Islet precursor cell (in vitro differentiated cells): ENCODE measurements around the gene RPP30.
A peak's percentile ranks its signal among the peaks of the same experiment; 100 is the strongest.
"Not testable (repeated sequence)": the region's sequence is repeated elsewhere in the genome, so short reads cannot be mapped to it uniquely, and the experiment has no call there.

ENCODE experiments used
- DNase-seq: peaks from one replicate; pipeline ENCODE4 v3.0.0-alpha.2; 2018

The RPP30 gene

DNA sequence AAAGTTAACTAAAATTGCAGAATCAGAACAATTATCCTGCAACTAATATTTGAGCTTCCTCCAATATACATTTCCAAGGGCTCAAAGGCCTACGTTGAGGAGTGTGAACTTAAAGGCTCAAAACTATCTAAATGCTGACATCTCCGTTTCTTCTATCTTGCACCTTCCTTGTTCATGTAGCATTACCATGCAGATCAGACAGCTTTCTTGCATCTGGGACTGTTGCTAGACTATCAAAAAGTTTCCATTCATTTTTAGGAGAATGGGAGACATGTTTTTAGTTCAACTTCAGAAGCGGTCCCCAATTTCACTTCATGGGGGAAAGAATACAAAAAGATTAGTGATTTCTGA is 46.2 kb downstream of the RPP30 start:
- DNase-seq: no peak

- no peak for DNase-seq
Measured at GRCh38 chr10:90919683-90920574, 48.2 kb downstream of the RPP30 start.

GRCh38 chr10:90920986-90921666 is 49.4 kb downstream of the RPP30 start, which contains the start of gene ANKRD1:
Gene ANKRD1 (minus strand): TSS chr10:90921087. CDS start chr10:90921027, 60 bp downstream.
- DNase-seq: peak; percentile 98

DNA sequence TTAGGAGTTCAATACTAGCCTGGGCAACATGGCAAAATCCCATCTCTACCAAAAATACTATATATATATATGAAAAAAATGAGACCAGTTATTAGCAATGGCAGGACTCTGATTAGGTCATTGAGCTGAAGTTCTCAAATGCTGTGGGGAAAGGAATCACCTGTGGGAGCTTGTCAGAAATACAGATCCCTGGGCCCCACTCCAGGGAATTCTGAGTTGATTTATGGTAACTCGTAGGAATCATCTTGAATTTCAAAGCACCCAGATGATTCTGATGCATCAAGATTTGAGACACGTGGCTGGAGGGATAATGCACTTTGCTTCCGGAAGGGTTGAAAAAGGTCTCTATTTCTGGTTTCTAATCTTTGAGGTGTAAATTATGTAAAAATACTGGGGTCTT is 50.1 kb downstream of the RPP30 start:
- DNase-seq: no peak

DNA sequence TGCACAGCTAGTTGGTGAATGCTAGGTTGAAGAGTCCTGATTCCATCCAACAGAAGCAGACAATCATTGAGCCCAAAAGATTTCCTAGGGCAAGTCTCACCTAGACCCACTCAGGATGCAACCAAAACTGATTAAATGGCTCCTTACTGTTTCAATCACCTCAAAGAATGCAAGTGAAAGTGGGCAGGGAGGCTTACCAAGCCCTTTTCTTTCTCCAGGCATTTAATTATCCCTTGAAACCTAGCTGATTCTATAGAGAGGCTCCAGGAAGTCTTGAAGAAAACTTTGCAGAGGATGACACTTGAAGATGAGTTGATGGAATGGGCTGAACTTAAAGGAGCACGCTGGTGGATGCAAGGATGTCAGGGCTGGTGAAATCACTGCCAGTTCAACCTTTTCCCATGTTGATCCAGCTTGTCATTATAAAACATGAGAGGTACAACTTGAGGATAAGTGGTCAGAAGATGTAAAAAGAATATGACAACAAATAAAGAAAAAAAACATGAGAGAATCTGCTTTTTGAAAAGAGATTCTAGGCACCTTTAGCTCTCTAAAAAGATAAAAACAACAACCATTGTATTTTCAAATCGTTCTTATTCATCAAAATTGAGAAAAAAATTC is 51.4 kb downstream of the RPP30 start:
- DNase-seq: no peak

DNA sequence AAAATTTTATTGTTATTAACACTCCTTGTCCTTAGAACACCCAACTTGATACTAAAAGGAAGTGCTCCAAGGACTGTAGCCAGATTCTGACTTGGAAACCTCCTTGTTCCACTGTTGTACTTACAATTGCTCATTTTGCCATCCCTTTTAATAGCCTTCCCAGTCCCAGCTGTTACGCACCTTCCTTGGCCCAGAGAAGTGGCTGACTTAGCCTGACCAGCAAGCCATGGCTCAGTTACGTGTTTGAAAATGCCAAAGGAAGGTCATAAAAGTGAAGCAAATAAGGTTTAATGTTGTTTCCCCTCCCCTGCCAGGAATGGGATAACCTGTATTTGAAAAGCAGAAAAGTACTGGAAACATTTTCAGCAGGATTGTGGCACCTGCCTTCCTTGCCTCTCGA is 52.8 kb downstream of the RPP30 start:
- no peak for DNase-seq

DNA sequence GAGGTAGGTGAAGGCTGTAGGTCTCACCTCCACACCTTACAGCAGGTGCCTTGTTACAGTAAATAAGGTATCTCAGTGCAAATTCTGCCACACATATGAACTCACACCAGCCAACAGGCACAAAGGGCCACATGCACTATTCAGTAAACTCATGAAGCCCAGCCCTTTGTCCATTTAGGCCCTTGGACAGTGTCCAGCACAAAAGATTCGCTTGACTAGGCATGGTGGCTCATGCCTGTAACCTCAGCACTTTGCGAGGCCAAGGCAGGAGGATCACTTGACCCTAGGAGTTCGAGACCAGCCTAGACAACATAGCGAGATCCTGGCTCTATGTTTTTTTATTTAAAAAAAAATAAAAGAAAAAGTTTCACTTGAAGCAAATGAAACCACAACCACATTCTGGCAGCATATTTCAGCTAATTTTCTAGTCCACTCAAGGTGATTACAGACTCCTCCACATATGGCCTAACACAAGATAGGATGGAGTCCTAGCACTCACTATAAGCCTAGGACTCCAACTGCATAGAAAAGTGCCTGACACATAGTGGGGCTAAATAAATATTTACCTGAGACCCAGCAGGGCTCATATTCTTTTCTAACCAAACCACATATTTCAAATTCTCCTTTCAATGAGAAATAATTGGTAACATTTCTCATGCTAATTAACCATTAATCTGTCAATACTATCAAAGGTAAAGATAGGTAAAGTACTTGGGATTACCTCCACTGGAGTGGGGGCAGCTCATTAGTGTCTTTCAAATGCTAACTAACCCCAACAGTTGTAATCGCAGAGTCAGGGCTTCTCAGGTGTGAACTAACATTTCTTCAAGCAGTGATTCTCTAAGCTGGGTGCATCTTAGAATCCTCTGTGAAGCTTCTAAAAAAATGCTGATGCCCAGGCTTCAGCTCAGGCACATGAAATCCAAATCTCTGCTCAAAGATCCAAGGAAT is 53.6 kb downstream of the RPP30 start:
- no peak for DNase-seq

GRCh38 chr10:90927293-90927692 is 55.5 kb downstream of the RPP30 start:
- DNase-seq: no peak

DNA sequence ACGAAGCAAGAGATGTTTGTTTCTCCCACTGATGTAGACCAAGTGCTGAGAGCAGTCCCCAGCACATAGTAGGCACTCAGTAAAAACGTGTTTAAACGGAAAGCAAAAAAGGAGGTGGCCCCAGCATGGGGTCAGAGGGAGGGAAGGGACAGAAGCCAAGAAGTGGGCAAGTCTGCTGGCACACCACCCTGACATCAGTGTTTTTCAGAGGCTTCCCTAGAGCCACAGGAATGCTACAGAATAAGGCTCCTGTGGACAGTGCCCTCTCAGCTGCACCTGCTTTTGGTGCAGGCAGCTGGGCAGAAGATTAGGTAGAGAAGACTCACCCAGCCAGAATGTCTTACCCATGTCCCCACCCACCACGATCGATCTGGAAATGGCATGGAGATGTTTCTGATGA is 57.4 kb downstream of the RPP30 start:
- DNase-seq: no peak

GRCh38 chr10:90930070-90930837 is 58.5 kb downstream of the RPP30 start:
- DNase-seq: peak; percentile 95

DNA sequence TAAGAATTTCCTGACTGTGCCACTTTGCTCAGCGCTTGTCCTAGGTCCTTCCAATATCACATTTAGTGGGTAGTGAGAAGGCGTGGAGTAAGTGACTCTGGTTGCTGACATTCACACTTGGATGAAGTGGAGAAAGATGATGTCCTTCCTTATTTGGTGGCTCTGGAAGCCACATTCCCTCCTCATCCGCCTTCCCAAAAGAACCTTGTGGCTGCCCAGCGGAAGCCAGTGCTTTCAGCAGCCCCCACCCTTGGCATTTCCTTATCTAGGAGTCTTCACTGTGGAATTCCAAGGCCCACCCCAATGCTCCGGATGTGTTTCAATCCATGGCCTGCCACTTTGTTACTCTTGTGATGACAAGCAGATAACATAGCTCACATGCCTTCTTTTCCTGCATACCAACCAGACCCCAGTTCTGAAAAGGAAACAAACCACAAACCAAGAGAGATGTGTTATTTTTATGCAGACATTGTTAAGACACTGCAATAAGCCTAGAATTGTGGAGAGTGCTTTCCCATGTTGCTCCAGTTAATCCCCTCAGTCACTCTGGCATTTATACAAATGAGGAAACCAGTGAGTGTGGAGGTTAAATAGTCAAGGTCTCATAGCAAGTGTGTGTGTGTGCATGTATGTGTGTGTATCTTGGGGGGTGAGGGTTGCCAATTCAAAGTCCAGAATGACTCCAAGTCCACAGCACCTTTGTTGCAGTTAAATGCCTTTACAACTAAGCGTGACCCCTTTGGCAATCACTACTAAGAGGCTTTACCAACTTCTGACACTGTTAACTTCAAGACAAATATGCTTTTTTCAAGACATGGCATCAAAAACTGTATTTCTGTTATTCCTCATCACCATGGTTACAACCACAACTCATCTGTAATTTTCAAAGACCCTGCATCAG is 59.4 kb downstream of the RPP30 start:
- peak; percentile 99 for DNase-seq

DNA sequence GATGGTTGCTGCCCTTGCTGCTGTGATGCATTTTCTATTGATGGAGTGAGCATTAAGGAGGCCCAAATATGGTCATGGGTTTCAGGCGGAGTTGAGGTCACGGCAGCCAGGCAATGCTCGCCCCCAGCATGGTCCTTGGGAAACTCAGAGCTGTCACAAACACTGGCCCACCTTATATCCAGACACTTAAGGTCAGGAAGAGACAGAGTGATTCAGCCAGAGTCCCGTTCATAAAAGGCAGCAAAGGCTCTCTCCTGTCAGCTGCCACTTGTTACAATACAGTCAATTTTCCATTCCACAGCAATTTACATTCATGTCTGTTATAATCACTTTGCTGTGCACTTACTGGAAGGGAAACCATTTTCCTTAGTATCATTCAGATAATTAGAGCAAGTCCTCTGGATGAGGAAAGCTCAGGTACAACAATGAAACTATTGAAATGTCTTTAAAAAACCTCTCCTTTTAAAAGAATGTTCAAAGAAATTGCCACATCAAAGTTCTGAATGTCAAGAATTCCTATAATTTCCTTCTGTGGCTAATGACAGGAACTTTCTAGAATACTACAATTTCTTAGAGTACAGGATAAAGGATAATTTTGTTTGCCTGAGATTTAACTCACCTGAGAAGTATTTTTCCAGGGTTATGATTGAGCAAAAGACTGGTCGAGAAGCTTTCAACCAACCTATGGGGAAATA is 64.0 kb downstream of the RPP30 start:
- DNase-seq: peak; percentile 95

DNA sequence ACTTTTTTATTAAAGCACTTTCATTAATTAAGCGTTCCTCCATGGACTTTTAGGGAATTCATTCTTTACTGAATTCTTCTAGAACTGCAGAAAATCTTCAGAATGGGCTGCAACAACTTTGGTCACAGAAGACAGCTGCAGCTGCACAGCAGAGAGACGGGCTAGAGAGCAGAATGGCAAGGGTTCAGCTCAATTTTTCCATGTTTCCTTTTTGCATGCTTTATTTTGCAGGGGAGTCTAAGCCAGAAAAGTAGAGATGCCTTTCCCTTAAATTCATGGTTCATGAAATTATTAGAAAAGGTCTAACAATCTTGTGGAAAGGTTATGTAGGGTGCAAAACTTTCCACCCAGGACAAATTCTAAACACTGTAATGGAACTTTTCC is 64.5 kb downstream of the RPP30 start:
- DNase-seq: no peak

DNA sequence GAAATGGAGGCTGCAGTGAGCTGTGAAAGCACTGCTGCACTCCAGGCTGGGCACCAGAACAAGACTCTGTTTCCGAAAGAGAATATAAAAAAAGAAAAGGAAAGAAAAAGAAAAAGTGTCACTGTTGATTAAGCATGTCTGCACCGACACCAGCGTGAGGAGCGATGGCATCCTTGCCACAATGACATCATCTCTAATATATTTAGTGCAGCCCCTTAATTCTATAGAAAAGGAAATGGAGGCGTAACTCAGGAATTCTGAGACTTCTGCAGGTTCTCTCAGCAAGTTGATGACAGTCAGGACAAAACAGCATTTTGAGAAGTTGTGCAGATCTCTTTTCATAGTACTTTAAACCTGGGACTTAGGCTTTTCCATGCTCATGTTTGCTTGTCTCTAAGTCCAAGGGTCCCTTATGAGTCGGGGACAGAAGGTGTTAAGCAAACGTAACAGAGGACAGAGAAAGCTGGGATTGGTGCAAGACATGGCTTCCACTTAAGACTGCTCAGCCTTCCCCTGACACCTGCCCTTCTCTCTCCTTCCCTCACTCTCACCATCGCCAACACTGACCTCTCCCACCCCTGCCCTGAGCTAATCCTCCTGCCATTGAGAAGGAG is 66.0 kb downstream of the RPP30 start:
- DNase-seq: peak; percentile 62

GRCh38 chr10:90939116-90939515 is 67.3 kb downstream of the RPP30 start:
- no peak for DNase-seq

DNA sequence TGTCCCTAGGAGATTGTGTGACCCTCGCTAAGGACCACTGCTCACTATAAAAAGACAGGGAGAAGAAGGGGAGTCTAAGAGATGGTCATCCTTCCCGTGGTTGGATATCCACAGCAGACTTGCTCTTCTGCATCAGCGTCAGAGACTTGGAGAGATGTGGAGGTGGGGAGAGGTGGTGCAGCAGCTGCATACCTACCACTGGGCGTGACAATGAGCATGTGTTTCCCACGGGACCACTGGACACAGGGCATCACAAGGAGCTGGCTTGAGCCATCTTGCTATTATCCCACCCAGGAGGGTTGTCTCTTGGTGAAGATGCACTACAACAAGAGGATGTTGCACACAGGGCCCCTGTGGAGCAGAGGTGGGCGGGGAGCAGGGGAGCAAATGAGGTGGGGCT is 67.9 kb downstream of the RPP30 start:
- no peak for DNase-seq

DNA sequence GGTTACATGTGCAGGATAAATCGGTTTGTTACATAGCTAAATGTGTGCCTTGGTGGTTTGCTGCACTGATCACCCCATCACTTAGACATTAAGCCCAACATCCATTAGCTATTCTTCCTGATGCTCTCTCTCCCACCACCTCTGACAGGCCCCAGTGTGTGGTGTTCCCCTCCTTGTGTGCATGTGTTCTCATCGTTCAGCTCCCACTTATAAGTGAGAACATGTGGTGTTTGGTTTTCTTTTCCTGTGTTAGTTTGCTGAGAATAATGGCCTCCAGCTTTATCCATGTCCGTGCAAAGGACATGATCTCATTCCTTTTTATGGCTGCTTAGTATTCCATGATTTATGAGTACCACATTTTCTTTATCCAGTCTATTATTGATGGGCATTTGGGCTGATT is 71.2 kb downstream of the RPP30 start:
- DNase-seq: not testable (repeated sequence)

DNA sequence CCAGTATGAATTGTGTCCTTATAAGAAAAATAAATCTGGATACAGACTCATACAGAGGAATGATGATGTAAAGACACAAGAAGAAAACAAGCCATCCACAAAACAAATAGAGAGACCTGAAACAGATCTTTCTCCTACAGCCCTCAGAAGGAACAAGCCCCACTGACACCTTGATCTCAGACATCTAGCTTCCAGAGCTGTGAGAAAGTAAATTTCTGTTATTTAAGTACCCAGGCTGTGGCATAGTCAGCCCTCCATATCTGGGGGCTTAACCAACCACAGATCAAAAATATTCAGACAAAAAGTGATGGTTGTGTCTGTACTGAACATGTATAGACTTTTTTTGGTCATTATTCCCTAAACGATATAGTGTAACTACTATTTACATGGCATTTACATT is 73.0 kb downstream of the RPP30 start:
- DNase-seq: no peak

DNA sequence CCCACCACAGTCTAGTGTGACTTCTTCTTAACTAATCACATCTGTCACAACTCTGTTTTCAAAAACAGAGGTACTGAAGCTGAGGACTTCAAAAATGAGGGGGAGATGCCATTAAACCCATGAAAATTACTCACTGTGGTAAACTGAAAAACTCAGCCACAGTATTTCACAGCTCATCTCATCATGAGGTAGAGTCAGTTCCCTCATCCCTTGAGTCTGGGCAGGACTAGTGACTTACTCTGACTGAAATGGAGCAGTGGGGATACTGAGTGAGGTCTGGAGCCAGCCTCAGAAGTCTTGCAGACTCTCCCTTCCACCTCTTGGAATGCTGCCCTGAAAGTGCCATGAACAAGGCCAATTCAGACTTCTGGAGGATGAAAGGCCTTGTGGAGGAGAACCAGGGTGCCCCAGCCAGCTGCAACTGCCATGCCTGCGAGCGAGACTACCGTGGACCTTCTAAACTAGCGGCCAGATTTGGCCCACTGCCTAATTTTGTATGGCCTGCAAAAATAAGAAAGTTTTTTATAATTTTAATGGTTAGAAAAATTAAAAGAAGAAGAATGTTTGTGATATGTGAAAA is 73.8 kb downstream of the RPP30 start:
- DNase-seq: no peak
